Measurements from ENCODE around the gene ACSM2B.
"Not testable (repeated sequence)": the region's sequence is repeated elsewhere in the genome, so short reads cannot be mapped to it uniquely, and the experiment has no call there.

ACSM2B gene, protein sequence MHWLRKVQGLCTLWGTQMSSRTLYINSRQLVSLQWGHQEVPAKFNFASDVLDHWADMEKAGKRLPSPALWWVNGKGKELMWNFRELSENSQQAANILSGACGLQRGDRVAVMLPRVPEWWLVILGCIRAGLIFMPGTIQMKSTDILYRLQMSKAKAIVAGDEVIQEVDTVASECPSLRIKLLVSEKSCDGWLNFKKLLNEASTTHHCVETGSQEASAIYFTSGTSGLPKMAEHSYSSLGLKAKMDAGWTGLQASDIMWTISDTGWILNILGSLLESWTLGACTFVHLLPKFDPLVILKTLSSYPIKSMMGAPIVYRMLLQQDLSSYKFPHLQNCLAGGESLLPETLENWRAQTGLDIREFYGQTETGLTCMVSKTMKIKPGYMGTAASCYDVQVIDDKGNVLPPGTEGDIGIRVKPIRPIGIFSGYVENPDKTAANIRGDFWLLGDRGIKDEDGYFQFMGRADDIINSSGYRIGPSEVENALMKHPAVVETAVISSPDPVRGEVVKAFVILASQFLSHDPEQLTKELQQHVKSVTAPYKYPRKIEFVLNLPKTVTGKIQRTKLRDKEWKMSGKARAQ

DNA sequence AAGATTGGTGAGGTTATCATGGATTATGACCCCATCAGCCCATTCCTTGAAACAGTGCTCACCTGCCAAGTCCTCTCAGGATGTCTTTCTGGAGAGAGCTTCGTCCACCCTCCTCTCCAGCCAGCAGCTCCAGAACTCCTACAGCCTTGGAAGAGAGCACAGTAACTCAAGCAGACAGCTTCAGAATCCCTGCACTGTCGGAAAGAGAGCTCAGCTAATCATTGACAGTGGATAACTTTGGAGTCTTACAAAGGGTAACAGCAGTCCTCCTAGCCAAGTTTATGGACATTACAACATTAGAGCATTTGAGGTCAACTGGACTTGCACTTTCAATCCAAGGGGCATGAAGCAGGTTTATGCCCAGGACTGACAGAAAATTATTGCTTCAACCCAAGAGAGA, at the start of gene ACSM2B:
Gene ACSM2B, minus strand, starts transcription at position 223 of the 400 bp plus-strand sequence. CDS start 11,522 bp downstream, outside the sequence.
- H3K4me3 ChIP-seq, H3K9ac ChIP-seq, H3K27ac ChIP-seq, H3K9me3 ChIP-seq, H3K27me3 ChIP-seq, H3K4me1 ChIP-seq, H3K36me3 ChIP-seq, H3K4me2 ChIP-seq, H4K20me1 ChIP-seq: not testable (repeated sequence)

- TF ChIP-seq Cebpa-rat (IDR thresholded peaks at IDR 0.05) = no peak
- H3K27ac ChIP-seq = no peak overlapping the region
- H3K27me3 ChIP-seq = no peaks in the 10 kb centered on the region
- no peak overlapping the region for H3K4me2 ChIP-seq
- no peak overlapping the region for H3K9ac ChIP-seq
- H3K36me3 ChIP-seq = no peaks in the 10 kb centered on the region
- no peaks in the 10 kb centered on the region for H3K9me3 ChIP-seq
- no peaks in the 10 kb centered on the region for H4K20me1 ChIP-seq
- peaks cover 19% of the 10 kb centered on the region for H3K4me1 ChIP-seq
- no peak overlapping the region for H3K4me3 ChIP-seq
Observed at GRCh38 chr16:20624882-20625807, 49.0 kb upstream of the ACSM2B start.

DNA sequence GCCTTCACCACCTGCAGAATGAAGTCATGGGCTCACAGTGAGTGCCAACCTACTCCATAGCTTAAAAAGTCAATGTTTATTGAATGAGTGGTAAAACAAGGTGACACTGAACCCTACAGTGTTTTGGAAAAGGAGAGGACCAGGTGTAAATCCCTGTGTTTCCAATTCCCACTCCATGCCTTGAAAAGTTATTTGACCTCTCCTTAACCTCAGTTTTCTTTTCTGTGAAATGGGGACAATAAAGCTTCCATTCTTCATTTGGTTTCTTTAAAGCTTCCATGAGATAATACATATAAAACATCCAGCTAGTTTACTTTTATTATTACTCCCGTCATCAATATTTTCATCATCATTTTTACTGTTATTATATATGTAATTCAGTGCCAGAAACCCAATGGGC, 48.0 kb upstream of the ACSM2B start:
- no peak for TF ChIP-seq Cebpa-rat (IDR thresholded peaks at IDR 0.05)

DNA sequence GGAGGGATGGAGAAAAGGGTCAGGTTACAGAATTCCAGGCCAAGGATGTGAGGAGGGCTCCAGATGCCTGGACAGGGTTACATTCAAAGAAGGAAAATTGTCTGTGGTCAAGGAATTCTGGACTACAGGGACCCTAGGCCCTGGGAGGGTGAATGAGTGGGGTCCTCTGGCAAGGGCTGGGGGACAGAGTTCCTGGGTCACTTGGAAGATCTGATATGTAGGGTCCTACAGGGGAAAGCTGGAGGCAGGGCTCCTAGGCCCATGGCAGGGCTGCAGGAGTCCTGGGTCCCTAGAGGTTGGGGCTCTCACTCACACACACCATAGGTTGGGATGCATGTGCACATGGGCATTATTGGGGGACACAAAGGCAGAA, 46.3 kb upstream of the ACSM2B start:
- Histone ChIP-seq H3K9me3 (no peaks in the 10 kb centered on the region), H3K36me3 (no peaks in the 10 kb centered on the region), H3K9ac (no peak overlapping the region), H3K4me3 (no peak overlapping the region), H3K27me3 (no peaks in the 10 kb centered on the region), H3K27ac (no peak overlapping the region), H3K4me2 (no peak overlapping the region), H3K4me1 (no peaks in the 10 kb centered on the region), H4K20me1 (no peaks in the 10 kb centered on the region)
- TF ChIP-seq Cebpa-rat (IDR thresholded peaks at IDR 0.05) = no peak

More for the DNA sequence above, 48.0 kb upstream of the ACSM2B start:
- Histone ChIP-seq H4K20me1 (no peaks in the 10 kb centered on the region), H3K4me3 (no peak overlapping the region), H3K4me1 (peaks cover 14% of the 10 kb centered on the region), H3K27me3 (no peaks in the 10 kb centered on the region), H3K36me3 (no peaks in the 10 kb centered on the region), H3K9ac (no peak overlapping the region), H3K27ac (no peak overlapping the region), H3K4me2 (no peak overlapping the region), H3K9me3 (no peaks in the 10 kb centered on the region)

DNA sequence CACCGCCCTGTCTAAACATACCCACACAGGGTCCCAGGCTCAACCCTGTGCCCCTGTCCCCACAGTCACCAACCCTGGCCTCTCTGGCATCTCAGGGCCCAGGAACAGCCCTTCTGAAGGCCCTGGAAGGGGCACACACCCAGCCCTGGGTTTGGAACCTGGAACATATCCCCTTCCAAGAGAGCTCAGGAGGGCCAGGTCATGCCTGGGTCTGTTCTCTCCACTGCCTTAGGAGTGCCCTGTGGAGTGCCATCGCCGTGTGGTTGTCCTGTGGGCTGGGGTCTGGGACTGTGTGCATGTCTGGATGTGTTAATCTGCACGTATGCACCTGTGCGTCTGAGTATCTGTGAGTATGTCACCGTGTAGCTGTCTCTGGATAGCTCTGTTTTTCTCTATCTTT, 45.2 kb upstream of the ACSM2B start:
- no peaks in the 10 kb centered on the region for H4K20me1 ChIP-seq
- no peaks in the 10 kb centered on the region for H3K27me3 ChIP-seq
- no peak overlapping the region for H3K9ac ChIP-seq
- H3K9me3 ChIP-seq = no peaks in the 10 kb centered on the region
- no peaks in the 10 kb centered on the region for H3K36me3 ChIP-seq
- no peak overlapping the region for H3K27ac ChIP-seq
- H3K4me2 ChIP-seq = no peak overlapping the region
- H3K4me3 ChIP-seq = no peak overlapping the region
- no peaks in the 10 kb centered on the region for H3K4me1 ChIP-seq
- TF ChIP-seq Cebpa-rat (IDR thresholded peaks at IDR 0.05) = no peak

DNA sequence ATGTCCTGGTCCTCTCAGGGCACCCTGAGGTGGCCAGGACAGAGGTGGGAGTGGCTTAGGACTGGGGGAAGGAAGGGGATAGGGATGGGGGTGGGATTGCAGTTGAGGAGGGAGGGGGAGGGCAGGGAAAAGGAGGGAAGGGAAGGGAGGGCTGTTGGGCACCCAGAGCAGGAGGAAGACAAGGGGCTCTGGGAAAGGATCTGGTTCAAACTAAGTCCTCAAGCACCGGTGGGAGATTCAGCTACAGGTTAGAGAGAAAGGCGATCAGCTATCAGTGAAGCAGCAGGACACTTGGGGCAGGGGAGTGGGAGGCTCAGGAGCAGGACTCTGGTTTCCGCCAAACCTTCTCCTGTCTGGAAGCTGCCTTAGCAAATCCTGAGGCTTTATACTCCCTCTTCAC, 44.6 kb upstream of the ACSM2B start:
- Histone ChIP-seq H3K4me3 (no peak overlapping the region), H3K27ac (no peak overlapping the region), H3K4me2 (no peak overlapping the region), H3K4me1 (no peaks in the 10 kb centered on the region), H3K9me3 (no peaks in the 10 kb centered on the region), H3K9ac (no peak overlapping the region), H4K20me1 (no peaks in the 10 kb centered on the region), H3K36me3 (no peaks in the 10 kb centered on the region), H3K27me3 (no peaks in the 10 kb centered on the region)
- TF ChIP-seq Cebpa-rat (IDR thresholded peaks at IDR 0.05) = no peak

GRCh38 chr16:20620003-20620402, 43.8 kb upstream of the ACSM2B start:
- no peaks in the 10 kb centered on the region for H3K27me3 ChIP-seq
- TF ChIP-seq Cebpa-rat (IDR thresholded peaks at IDR 0.05) = no peak
- H3K27ac ChIP-seq = no peak overlapping the region
- H3K4me3 ChIP-seq = no peak overlapping the region
- H3K36me3 ChIP-seq = no peaks in the 10 kb centered on the region
- H3K9me3 ChIP-seq = no peaks in the 10 kb centered on the region
- H4K20me1 ChIP-seq = no peaks in the 10 kb centered on the region
- no peak overlapping the region for H3K4me2 ChIP-seq
- no peak overlapping the region for H3K9ac ChIP-seq
- H3K4me1 ChIP-seq = no peaks in the 10 kb centered on the region

DNA sequence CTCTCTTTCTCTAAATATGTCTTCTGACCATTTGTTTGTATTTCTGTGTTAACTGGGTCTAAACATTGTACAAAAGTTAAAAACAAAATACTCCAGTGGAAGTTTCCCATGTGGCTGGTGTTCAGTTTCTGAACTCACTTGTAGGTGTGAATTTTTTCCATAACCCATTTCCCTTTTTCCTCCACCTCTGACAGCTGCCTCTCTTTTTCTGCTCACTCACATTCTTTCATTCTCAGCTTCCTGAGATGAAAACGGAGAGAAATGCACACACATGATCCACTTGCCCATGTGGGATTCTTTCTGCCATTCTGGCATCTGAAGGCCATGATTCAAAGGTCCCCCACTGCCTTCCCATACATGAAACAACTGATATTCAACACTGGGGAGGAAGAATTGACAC, 41.1 kb upstream of the ACSM2B start:
- H3K4me2 ChIP-seq = no peak overlapping the region
- no peaks in the 10 kb centered on the region for H3K36me3 ChIP-seq
- no peak overlapping the region for H3K9ac ChIP-seq
- no peak for TF ChIP-seq Cebpa-rat (IDR thresholded peaks at IDR 0.05)
- no peaks in the 10 kb centered on the region for H3K4me1 ChIP-seq
- no peaks in the 10 kb centered on the region for H3K9me3 ChIP-seq
- H3K27ac ChIP-seq = no peak overlapping the region
- H4K20me1 ChIP-seq = no peaks in the 10 kb centered on the region
- no peaks in the 10 kb centered on the region for H3K27me3 ChIP-seq
- no peak overlapping the region for H3K4me3 ChIP-seq

GRCh38 chr16:20614186-20615141, 38.3 kb upstream of the ACSM2B start:
- Histone ChIP-seq H4K20me1 (no peaks in the 10 kb centered on the region), H3K36me3 (no peaks in the 10 kb centered on the region)

More at GRCh38 chr16:20614186-20615141, 38.3 kb upstream of the ACSM2B start:
- no peak overlapping the region for H3K4me2 ChIP-seq
- H3K4me3 ChIP-seq = no peak overlapping the region
- H3K27me3 ChIP-seq = no peaks in the 10 kb centered on the region
- TF ChIP-seq Cebpa-rat (IDR thresholded peaks at IDR 0.05) = no peak
- H3K9me3 ChIP-seq = no peaks in the 10 kb centered on the region
- no peak overlapping the region for H3K9ac ChIP-seq
- no peak overlapping the region for H3K27ac ChIP-seq
- H3K4me1 ChIP-seq = no peaks in the 10 kb centered on the region
